Mesothelial cell of epicardium (in vitro differentiated cells): ENCODE data around the gene CEACAM16. TPM values are rescaled to one million over a fixed set of nuclear protein-coding genes. Genes with fewer than 3 reads are reported as not detected.
A peak's percentile ranks its signal among the peaks of the same experiment; 100 is the strongest.

Experiments used
- DNase-seq, 2 experiments: peaks; one replicate each; pipeline ENCODE4 v3.0.0; 2021; ENCODE audit warnings: low spot score in 2 of 2; ENCODE audit not compliant: unreplicated experiment in 2 of 2
- H3K27ac Mint-ChIP-seq: 2 replicates; pipeline ENCODE4 v1.8.0; 2021; ENCODE audit warnings: mixed read lengths
- H3K27me3 Mint-ChIP-seq: 2 replicates; pipeline ENCODE4 v1.8.0; 2021; ENCODE audit warnings: low read depth, mixed read lengths
- H3K36me3 Mint-ChIP-seq: 2 replicates; pipeline ENCODE4 v1.8.0; 2021; ENCODE audit warnings: mixed read lengths
- H3K4me1 Mint-ChIP-seq: 2 replicates; pipeline ENCODE4 v1.8.0; 2021; ENCODE audit warnings: mixed read lengths
- H3K4me3 Mint-ChIP-seq: 2 replicates; pipeline ENCODE4 v1.8.0; 2021; ENCODE audit warnings: mild to moderate bottlenecking, moderate library complexity, mixed read lengths
- H3K9me3 Mint-ChIP-seq: 2 replicates; pipeline ENCODE4 v1.8.0; 2021; ENCODE audit warnings: mixed read lengths
- total RNA-seq: library from RNA; stranded (reverse); gene quantifications from 3 replicates; pipeline ENCODE4 v1.2.1, GENCODE V29; 2021
- TF ChIP-seq, protein P1 (sequence below): fragments of 200-600 bp; sonication (generic); IDR thresholded peaks from one replicate; pipeline ENCODE4 v1.5.0; 2021; ENCODE audit warnings: antibody characterized with exemption; ENCODE audit not compliant: unreplicated experiment

The CEACAM16 gene
- total RNA-seq, 1 donor from 2014 or later = not detected

DNA sequence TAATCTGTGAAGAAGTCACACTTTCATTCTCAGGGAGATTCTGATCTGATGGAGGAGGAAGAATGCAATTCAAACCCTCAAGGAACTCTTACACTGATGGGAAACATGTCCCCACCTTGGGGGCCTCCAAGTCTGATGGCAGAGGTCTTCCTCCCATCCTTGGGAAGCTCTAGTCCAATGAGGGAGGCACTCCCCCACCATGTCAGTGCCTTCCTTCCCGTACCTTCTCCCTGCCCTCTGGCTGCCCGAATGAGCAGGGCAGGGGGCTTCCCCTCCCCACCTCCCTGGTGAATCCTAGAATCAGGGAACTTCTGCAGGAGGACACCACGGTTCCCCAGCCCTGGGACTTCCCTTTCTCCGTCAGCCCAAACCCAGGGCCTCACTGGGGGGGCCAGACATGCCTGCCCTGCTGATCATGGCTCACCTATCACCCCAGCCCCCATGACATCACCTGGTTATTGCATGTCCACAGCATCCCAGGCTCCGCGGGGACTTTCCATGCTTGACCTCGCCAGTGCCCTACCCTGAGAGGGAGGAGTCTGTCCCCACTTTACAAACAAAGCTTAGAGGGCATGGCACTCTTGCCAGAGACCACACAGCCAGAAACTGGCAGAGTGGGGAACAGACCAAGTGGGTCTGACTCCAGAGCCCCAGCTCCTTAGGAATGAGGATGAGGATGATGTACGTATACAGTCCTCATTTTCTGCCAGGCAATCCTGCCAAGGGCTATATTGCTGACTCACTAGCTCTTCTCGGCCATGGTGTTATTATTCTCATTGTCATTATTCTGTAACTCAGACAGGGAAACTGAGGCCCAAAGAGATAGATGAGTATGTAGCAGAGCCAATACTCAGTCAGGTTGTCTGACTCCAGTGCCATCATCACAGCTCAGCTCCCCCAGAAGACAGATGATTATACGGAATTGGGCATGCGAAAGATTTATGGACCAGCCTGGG lies 39.9 kb downstream of the CEACAM16 start:
- Mint-ChIP-seq H3K4me3 (no peak overlapping the region), H3K36me3 (no peaks in the 10 kb centered on the region), H3K27me3 (peaks cover 9% of the 10 kb centered on the region), H3K9me3 (no peaks in the 10 kb centered on the region), H3K27ac (no peak overlapping the region), H3K4me1 (peaks cover 17% of the 10 kb centered on the region)
- TF ChIP-seq, protein P1, sequence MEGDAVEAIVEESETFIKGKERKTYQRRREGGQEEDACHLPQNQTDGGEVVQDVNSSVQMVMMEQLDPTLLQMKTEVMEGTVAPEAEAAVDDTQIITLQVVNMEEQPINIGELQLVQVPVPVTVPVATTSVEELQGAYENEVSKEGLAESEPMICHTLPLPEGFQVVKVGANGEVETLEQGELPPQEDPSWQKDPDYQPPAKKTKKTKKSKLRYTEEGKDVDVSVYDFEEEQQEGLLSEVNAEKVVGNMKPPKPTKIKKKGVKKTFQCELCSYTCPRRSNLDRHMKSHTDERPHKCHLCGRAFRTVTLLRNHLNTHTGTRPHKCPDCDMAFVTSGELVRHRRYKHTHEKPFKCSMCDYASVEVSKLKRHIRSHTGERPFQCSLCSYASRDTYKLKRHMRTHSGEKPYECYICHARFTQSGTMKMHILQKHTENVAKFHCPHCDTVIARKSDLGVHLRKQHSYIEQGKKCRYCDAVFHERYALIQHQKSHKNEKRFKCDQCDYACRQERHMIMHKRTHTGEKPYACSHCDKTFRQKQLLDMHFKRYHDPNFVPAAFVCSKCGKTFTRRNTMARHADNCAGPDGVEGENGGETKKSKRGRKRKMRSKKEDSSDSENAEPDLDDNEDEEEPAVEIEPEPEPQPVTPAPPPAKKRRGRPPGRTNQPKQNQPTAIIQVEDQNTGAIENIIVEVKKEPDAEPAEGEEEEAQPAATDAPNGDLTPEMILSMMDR = no peak
- DNase-seq = no peak

DNA sequence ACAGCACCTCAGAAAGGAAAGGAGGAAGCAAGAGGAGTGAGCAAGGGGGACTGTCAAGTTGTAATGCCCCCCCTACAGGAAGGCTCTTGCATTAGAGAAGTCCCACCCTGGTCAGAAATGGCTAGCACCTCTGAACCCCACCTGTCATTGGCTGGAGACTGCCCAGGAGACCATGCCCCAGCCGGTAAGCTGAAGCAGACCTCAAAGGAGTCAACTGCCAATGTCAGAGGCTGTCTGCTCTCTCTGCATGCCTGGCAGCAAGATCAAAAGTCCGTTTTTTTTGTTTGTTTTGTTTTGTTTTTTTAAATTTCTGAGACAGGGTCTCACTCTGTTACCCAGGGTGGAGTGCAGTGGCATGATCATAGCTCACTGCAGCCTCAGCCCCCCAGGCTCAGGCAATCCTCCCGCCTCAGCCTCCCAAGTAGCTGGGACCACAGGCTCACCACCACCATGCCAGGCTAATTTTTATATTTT lies 41.4 kb downstream of the CEACAM16 start:
- Mint-ChIP-seq H3K4me1 (peaks cover 17% of the 10 kb centered on the region), H3K27ac (no peak overlapping the region)
- TF ChIP-seq, protein P1 = no peak

DNA sequence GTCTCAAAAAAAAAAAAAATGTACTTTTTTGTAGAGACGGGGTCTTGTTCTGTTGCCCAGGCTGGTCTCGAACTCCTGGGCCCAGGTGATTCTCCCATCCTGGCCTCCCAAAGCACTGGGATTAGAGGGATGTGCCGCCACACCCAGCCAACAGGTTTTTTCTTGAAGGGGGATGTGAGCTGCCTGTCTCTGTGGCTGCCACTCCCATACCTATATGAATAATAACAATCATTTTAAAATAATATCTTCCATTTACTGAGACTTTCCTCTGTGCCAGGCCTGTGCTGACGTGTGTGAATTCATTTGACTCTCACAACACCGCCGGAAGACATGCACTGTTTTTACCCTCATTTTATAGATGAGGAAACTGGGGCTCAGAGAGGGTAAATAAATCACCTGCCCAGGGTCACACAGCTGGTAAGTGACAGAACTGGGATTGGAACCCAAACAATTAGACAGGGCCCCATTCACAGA lies 42.3 kb downstream of the CEACAM16 start:
- no peak for DNase-seq
- TF ChIP-seq, protein P1 = no peak
- Mint-ChIP-seq H3K36me3 (no peaks in the 10 kb centered on the region), H3K4me3 (no peak overlapping the region), H3K4me1 (peaks cover 21% of the 10 kb centered on the region), H3K27me3 (peaks cover 11% of the 10 kb centered on the region), H3K27ac (peak overlapping the region; percentile 88), H3K9me3 (no peaks in the 10 kb centered on the region)

More for the DNA sequence above, 41.4 kb downstream of the CEACAM16 start:
- Mint-ChIP-seq H3K27me3 (peaks cover 9% of the 10 kb centered on the region), H3K4me3 (no peak overlapping the region), H3K36me3 (no peaks in the 10 kb centered on the region), H3K9me3 (no peaks in the 10 kb centered on the region)
- no peak for DNase-seq

DNA sequence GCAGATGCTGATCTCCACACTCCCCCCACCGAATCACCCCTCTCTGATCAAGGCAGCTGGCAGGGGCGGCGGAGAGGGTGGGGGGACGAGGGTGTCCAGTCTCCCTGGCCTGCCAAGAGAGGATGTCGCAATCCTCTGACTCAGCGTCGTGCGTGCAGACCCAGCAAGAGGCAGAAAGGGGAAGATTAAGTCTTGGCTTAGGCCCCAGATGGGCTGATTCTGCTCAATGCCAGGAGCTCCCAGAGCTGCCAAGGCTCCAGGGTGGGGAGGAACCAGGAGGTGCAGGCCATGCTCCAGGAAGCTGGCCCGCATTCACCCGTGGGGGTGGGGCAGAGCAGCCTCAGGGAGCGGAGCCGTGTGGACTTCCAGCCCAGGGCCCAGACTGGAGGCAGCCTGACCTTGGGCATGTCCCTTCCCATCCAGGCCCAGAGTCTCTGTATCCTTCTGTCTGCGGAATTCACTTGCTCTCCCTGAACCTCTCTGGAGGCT lies 42.9 kb downstream of the CEACAM16 start:
- DNase-seq = peak in 1 of 2 experiments; percentile 73
- H3K27ac Mint-ChIP-seq = peak overlapping the region; percentile 88
- peaks cover 14% of the 10 kb centered on the region for H3K27me3 Mint-ChIP-seq

DNA sequence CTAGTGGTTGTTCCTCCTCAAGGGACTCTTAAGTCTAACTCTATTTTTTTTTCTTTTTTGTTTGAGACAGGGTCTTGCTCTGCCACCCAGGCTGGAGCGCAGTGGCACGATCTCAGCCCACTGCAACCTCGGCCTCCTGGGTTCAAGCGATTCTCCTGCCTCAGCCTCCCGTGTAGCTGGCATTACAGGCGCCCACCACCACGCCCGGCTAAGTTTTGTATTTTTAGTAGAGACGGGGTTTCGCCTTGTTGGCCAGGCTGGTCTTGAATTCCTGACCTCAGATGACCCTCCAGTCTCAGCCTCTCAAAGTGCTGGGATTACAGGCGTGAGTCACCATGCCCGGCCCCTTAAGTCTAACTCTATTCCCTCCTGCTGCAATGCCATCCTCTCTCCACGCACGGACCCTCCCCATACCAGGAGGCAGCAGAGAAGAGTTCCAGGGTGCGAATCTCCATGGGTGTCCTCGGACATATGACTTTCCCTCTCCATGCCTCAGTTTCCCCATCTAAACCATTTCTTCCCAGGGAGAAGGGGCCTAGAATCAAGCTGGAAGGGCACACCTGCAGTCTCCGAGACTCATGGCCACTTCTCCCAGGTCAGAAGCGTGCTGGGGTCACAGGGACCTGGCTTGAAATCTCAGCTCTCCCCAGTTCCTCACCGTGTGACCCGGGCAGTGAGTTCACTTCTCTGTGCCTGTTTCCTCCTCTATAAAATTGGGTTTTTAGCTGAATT lies 43.5 kb downstream of the CEACAM16 start:
- Mint-ChIP-seq H3K27ac (peak overlapping the region; percentile 88), H3K4me3 (no peak overlapping the region), H3K27me3 (peaks cover 11% of the 10 kb centered on the region), H3K4me1 (peaks cover 28% of the 10 kb centered on the region), H3K9me3 (no peaks in the 10 kb centered on the region), H3K36me3 (no peaks in the 10 kb centered on the region)
- TF ChIP-seq, protein P1 = no peak
- no peak for DNase-seq

More for the DNA sequence above, 42.9 kb downstream of the CEACAM16 start:
- TF ChIP-seq, protein P1 = no peak
- Mint-ChIP-seq H3K4me3 (no peak overlapping the region), H3K4me1 (peaks cover 25% of the 10 kb centered on the region), H3K9me3 (no peaks in the 10 kb centered on the region), H3K36me3 (no peaks in the 10 kb centered on the region)
